Parathyroid adenoma (tissue), 2 donors: ENCODE measurements around the gene SHFL.

Source experiments
- H2AFZ ChIP-seq: fragments of 300-600 bp; sonication (generic); one replicate; pipeline ENCODE4 v1.7.0; 2017; ENCODE audit warnings: antibody characterized with exemption, mild to moderate bottlenecking
- H3K27ac ChIP-seq: fragments of 300-600 bp; sonication (generic); one replicate; pipeline ENCODE4 v1.7.0; 2017
- H3K27me3 ChIP-seq: fragments of 300-600 bp; sonication (generic); one replicate; pipeline ENCODE4 v1.7.0; 2017; ENCODE audit warnings: low read length; ENCODE audit not compliant: control insufficient read depth, insufficient read depth
- H3K36me3 ChIP-seq: fragments of 300-600 bp; sonication (generic); one replicate; pipeline ENCODE4 v1.7.0; 2017; ENCODE audit warnings: low read length; ENCODE audit not compliant: control insufficient read depth, insufficient read depth
- H3K4me1 ChIP-seq: fragments of 300-600 bp; sonication (generic); one replicate; pipeline ENCODE4 v1.7.0; 2017; ENCODE audit warnings: control low read depth
- H3K4me2 ChIP-seq: fragments of 300-600 bp; sonication (generic); one replicate; pipeline ENCODE4 v1.7.0; 2017; ENCODE audit warnings: low read length
- H3K4me3 ChIP-seq: fragments of 300-600 bp; sonication (generic); one replicate; pipeline ENCODE4 v1.7.0; 2017; ENCODE audit warnings: low read depth, low read length
- H3K79me2 ChIP-seq: fragments of 300-600 bp; sonication (generic); one replicate; pipeline ENCODE4 v1.7.0; 2017; ENCODE audit warnings: control low read depth
- H3K9ac ChIP-seq: fragments of 300-600 bp; sonication (generic); one replicate; pipeline ENCODE4 v1.7.0; 2017; ENCODE audit warnings: mild to moderate bottlenecking
- H3K9me3 ChIP-seq: fragments of 300-600 bp; sonication (generic); one replicate; pipeline ENCODE4 v1.7.0; 2017; ENCODE audit warnings: low read length; ENCODE audit not compliant: control insufficient read depth
- TF ChIP-seq, protein P1 (sequence below): fragments of 300-600 bp; sonication (generic); IDR thresholded peaks from one replicate; pipeline ENCODE4 v1.7.0; 2017; ENCODE audit warnings: antibody characterized with exemption, mild to moderate bottlenecking
- donor health status: primary hyperparathyroidism.

SHFL gene

DNA sequence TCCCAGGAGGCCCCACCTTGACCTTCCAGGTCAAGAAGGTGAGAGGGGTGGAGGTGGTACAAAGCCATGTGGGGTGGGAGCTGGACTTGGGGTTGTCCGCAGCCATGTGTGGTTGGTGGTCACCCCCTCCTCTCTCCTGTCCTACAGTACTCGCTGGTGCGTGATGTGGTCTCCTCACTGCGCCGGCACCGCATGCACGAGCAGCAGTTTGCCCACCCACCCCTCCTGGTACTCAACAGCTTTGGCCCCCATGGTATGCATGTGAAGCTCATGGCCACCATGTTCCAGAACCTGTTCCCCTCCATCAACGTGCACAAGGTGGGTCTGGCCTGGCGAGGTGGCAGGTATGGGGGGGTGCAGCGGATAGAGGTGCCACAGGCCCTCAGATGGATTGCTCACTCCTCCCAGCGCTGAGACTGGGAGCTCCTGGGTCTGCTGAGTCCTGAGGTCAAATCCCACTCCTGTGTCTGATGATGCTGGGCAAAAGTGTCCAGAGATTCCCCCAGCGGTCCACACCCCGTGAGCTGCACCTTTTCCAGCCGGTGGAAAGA, 21.8 kb downstream of the SHFL start:
- H3K4me2 ChIP-seq = no peak overlapping the region
- H3K4me3 ChIP-seq = no peak overlapping the region
- H3K9ac ChIP-seq = no peak overlapping the region
- H3K27me3 ChIP-seq = no peaks in the 10 kb centered on the region
- H2AFZ ChIP-seq = no peak overlapping the region
- no peaks in the 10 kb centered on the region for H3K36me3 ChIP-seq
- TF ChIP-seq, protein P1, sequence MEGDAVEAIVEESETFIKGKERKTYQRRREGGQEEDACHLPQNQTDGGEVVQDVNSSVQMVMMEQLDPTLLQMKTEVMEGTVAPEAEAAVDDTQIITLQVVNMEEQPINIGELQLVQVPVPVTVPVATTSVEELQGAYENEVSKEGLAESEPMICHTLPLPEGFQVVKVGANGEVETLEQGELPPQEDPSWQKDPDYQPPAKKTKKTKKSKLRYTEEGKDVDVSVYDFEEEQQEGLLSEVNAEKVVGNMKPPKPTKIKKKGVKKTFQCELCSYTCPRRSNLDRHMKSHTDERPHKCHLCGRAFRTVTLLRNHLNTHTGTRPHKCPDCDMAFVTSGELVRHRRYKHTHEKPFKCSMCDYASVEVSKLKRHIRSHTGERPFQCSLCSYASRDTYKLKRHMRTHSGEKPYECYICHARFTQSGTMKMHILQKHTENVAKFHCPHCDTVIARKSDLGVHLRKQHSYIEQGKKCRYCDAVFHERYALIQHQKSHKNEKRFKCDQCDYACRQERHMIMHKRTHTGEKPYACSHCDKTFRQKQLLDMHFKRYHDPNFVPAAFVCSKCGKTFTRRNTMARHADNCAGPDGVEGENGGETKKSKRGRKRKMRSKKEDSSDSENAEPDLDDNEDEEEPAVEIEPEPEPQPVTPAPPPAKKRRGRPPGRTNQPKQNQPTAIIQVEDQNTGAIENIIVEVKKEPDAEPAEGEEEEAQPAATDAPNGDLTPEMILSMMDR = no peak
- no peaks in the 10 kb centered on the region for H3K9me3 ChIP-seq
- H3K27ac ChIP-seq = no peak overlapping the region
- no peaks in the 10 kb centered on the region for H3K79me2 ChIP-seq
- H3K4me1 ChIP-seq = peaks cover 5% of the 10 kb centered on the region

DNA sequence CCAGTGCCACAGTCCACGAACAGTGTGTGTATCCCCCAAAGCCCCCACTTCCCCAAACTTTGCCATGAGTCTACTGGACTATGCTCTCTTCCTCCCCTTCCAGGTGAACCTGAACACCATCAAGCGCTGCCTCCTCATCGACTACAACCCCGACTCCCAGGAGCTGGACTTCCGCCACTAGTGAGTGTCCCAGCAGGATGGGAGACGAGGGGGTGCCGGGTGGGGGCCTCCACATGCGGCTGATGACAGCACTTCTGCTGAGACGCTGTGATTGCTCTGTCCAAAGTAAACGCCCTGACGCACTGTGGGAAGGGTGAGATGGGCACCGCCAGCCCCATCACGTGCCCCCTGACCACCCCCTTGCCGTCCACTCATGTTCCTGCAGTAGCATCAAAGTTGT, 23.4 kb downstream of the SHFL start:
- H3K27me3 ChIP-seq = no peaks in the 10 kb centered on the region
- TF ChIP-seq, protein P1 = no peak
- no peak overlapping the region for H3K4me3 ChIP-seq
- no peaks in the 10 kb centered on the region for H3K9me3 ChIP-seq
- H3K4me1 ChIP-seq = peaks cover 5% of the 10 kb centered on the region
- H2AFZ ChIP-seq = no peak overlapping the region
- no peaks in the 10 kb centered on the region for H3K36me3 ChIP-seq
- H3K79me2 ChIP-seq = no peaks in the 10 kb centered on the region
- H3K27ac ChIP-seq = no peak overlapping the region
- H3K9ac ChIP-seq = no peak overlapping the region
- H3K4me2 ChIP-seq = no peak overlapping the region

DNA sequence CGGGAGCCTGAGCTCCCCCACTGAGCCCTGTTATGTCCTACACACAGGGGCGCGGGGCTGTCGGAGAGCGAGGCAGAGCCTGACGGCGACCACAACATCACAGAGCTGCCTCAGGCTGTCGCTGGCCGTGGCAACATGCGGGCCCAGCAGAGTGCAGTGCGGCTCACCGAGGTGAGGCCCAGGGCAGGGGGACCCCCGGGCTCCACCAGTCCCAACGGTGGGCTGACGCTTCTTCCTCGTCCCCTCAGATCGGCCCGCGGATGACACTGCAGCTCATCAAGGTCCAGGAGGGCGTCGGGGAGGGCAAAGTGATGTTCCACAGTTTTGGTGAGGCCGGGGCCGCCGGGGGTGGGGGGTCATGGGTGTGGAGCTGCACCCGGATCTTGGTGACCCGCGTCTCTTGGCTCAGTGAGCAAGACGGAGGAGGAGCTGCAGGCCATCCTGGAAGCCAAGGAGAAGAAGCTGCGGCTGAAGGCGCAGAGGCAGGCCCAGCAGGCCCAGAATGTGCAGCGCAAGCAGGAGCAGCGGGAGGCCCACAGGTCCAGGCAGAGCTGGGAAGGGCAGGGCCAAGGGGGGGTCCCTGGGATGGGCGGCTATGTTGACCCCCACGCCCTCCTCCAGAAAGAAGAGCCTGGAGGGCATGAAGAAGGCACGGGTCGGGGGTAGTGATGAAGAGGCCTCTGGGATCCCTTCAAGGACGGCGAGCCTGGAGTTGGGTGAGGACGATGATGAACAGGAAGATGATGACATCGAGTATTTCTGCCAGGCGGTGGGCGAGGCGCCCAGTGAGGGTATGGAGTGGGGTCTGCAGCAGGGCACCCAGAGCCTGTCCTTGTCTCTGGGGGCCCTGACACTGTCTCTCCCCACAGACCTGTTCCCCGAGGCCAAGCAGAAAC, 24.2 kb downstream of the SHFL start:
- H3K36me3 ChIP-seq = no peaks in the 10 kb centered on the region

DNA sequence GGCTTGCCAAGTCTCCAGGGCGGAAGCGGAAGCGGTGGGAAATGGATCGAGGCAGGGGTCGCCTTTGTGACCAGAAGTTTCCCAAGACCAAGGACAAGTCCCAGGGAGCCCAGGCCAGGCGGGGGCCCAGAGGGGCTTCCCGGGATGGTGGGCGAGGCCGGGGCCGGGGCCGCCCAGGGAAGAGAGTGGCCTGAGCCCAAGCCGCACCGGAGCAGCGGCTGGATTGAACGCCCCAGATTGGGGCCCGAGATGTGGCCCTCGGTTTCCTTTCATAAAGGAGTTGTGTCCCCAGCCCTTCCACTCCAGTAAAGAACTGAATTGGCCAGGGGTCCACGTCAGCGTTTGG, 24.8 kb downstream of the SHFL start:
- Histone ChIP-seq H3K79me2 (no peaks in the 10 kb centered on the region), H3K4me1 (peaks cover 5% of the 10 kb centered on the region), H3K9ac (no peak overlapping the region), H3K4me2 (no peak overlapping the region), H3K9me3 (no peaks in the 10 kb centered on the region), H3K27ac (no peak overlapping the region), H3K4me3 (no peak overlapping the region), H2AFZ (no peak overlapping the region), H3K27me3 (no peaks in the 10 kb centered on the region), H3K36me3 (no peaks in the 10 kb centered on the region)
- TF ChIP-seq, protein P1 = no peak

More for the DNA sequence above, 24.2 kb downstream of the SHFL start:
- Histone ChIP-seq H3K79me2 (no peaks in the 10 kb centered on the region), H3K4me2 (no peak overlapping the region), H3K4me3 (no peak overlapping the region), H3K9me3 (no peaks in the 10 kb centered on the region), H3K27ac (no peak overlapping the region), H3K4me1 (peaks cover 5% of the 10 kb centered on the region), H3K9ac (no peak overlapping the region), H3K27me3 (no peaks in the 10 kb centered on the region), H2AFZ (no peak overlapping the region)
- TF ChIP-seq, protein P1 = no peak
